ENCODE results near the gene NCAPG.
"Not testable (repeated sequence)": the region's sequence is repeated elsewhere in the genome, so short reads cannot be mapped to it uniquely, and the experiment has no call there.

NCAPG gene

GRCh38 chr4:17823871-17824669 is 13.3 kb downstream of the NCAPG start:
- no peak for TF ChIP-seq CTCF (conservative IDR thresholded peaks at IDR 0.05; ENCODE audit: low read depth)
- no peak overlapping the region for H3K27ac ChIP-seq
- CTCF ChIA-PET, result no interaction called here
- DNase-seq (ENCODE audit: low spot score), result no peak
- POLR2A ChIA-PET (ENCODE audit: low non-redundant PET), result no interaction called here

GRCh38 chr4:17846266-17846665 is 35.5 kb downstream of the NCAPG start:
- ChIA-PET POLR2A (ENCODE audit: low non-redundant PET) (no interaction called here), CTCF (no interaction called here)
- H3K27ac ChIP-seq, result no peak overlapping the region
- TF ChIP-seq CTCF (conservative IDR thresholded peaks at IDR 0.05; ENCODE audit: low read depth), result no peak
- DNase-seq (ENCODE audit: low spot score), result no peak

- DNase-seq (ENCODE audit: low spot score); CTCF ChIA-PET; H3K27ac ChIP-seq; POLR2A ChIA-PET (ENCODE audit: low non-redundant PET): not testable (repeated sequence)
Observed at GRCh38 chr4:17850295-17850694, 39.5 kb downstream of the NCAPG start.

GRCh38 chr4:17851959-17852358 is 41.2 kb downstream of the NCAPG start:
- CTCF ChIA-PET, result no interaction called here
- DNase-seq (ENCODE audit: low spot score), result no peak
- no peak overlapping the region for H3K27ac ChIP-seq
- POLR2A ChIA-PET (ENCODE audit: low non-redundant PET), result no interaction called here
- no peak for TF ChIP-seq CTCF (conservative IDR thresholded peaks at IDR 0.05; ENCODE audit: low read depth)

GRCh38 chr4:17854036-17854435 is 43.3 kb downstream of the NCAPG start:
- ChIA-PET CTCF (no interaction called here), POLR2A (ENCODE audit: low non-redundant PET) (no interaction called here)
- no peak overlapping the region for H3K27ac ChIP-seq
- DNase-seq (ENCODE audit: low spot score), result no peak
- TF ChIP-seq CTCF (conservative IDR thresholded peaks at IDR 0.05; ENCODE audit: low read depth), result no peak

- POLR2A ChIA-PET (ENCODE audit: low non-redundant PET), result no interaction called here
- no peak overlapping the region for H3K27ac ChIP-seq
- DNase-seq (ENCODE audit: low spot score), result no peak
- CTCF ChIA-PET, result no interaction called here
- TF ChIP-seq CTCF (conservative IDR thresholded peaks at IDR 0.05; ENCODE audit: low read depth), result no peak
Observed at GRCh38 chr4:17859793-17860406, 49.1 kb downstream of the NCAPG start.

- H3K27ac ChIP-seq; CTCF ChIA-PET; DNase-seq (ENCODE audit: low spot score); POLR2A ChIA-PET (ENCODE audit: low non-redundant PET): not testable (repeated sequence)
Observed at GRCh38 chr4:17861906-17862305, 51.1 kb downstream of the NCAPG start.
